GM13977 (cell line): ENCODE measurements around the gene RPS13.
"Not testable (repeated sequence)": the region's sequence is repeated elsewhere in the genome, so short reads cannot be mapped to it uniquely, and the experiment has no call there.

Experiments used
- DNase-seq: peaks from one replicate; pipeline ENCODE4 v3.0.0; 2012; ENCODE audit warnings: low spot score
- CTCF ChIP-seq: IDR thresholded peaks from 2 replicates; pipeline ENCODE4 v1.5.1; 2012; ENCODE audit warnings: mild to moderate bottlenecking, control low read depth; ENCODE audit not compliant: insufficient read depth; ENCODE audit errors: extremely low read depth, missing control alignments
- in situ Hi-C: fragments of 300-500 bp; cut with MboI; formaldehyde crosslinking; loops from one replicate; pipeline ENCODE4 v1.12.0; 2022; ENCODE audit warnings: low sequenced_read_pairs, low pct_unique_long_range_greater_than_20kb, mixed read lengths, inconsistent platforms; ENCODE audit not compliant: unreplicated experiment

Gene RPS13

GRCh38 chr11:17098658-17099057 is 21.2 kb upstream of the RPS13 start:
- in situ Hi-C loops, result no loop called here
- TF ChIP-seq CTCF, result no peak
- no peak for DNase-seq

- no peak for TF ChIP-seq CTCF
- in situ Hi-C loops, result no loop called here
- no peak for DNase-seq
Observed at GRCh38 chr11:17098038-17098437, 20.6 kb upstream of the RPS13 start.

- DNase-seq, in situ Hi-C loops: not testable (repeated sequence)
Observed at GRCh38 chr11:17085976-17086375, 8.5 kb upstream of the RPS13 start.

- DNase-seq, result no peak
- no peak for TF ChIP-seq CTCF
- in situ Hi-C loops, result no loop called here
Observed at GRCh38 chr11:17077240-17077519, 287 bp downstream of the RPS13 start.

- TF ChIP-seq CTCF, result no peak
- in situ Hi-C loops, result no loop called here
- DNase-seq, result no peak
Observed at GRCh38 chr11:17076517-17077239, 789 bp downstream of the RPS13 start.

GRCh38 chr11:17075506-17075905 is 2.0 kb downstream of the RPS13 start:
- DNase-seq, result no peak
- in situ Hi-C loops, result no loop called here
- TF ChIP-seq CTCF, result no peak

GRCh38 chr11:17073370-17074027 is 4.0 kb downstream of the RPS13 start:
- in situ Hi-C loops, result no loop called here

More at GRCh38 chr11:17073370-17074027, 4.0 kb downstream of the RPS13 start:
- no peak for TF ChIP-seq CTCF
- no peak for DNase-seq
